SJCRH30 (cell line): ENCODE measurements around the gene PWWP2A. TPM values are rescaled to one million over a fixed set of nuclear protein-coding genes. Genes with fewer than 3 reads are reported as not detected.
"Not testable (repeated sequence)": the region's sequence is repeated elsewhere in the genome, so short reads cannot be mapped to it uniquely, and the experiment has no call there.

Experiments used
- DNase-seq, 2 experiments: peaks; one replicate each; pipeline ENCODE4 v3.0.0-alpha.2; 2015 to 2020
- H3K27ac ChIP-seq: fragments of 250-450 bp; sonication (Bioruptor Pico); 2 replicates; pipeline ENCODE4 v1.5.1; 2020; ENCODE audit warnings: mild to moderate bottlenecking, moderate library complexity
- H3K27me3 ChIP-seq: fragments of 250-450 bp; sonication (Bioruptor Pico); 2 replicates; pipeline ENCODE4 v1.5.1; 2020; ENCODE audit warnings: mild to moderate bottlenecking, moderate library complexity
- H3K36me3 ChIP-seq: fragments of 250-450 bp; sonication (Bioruptor Pico); 2 replicates; pipeline ENCODE4 v1.5.1; 2020; ENCODE audit warnings: mild to moderate bottlenecking, moderate library complexity
- H3K4me1 ChIP-seq: fragments of 250-450 bp; sonication (Bioruptor Pico); 2 replicates; pipeline ENCODE4 v1.5.1; 2020; ENCODE audit warnings: mild to moderate bottlenecking, moderate library complexity
- H3K4me3 ChIP-seq: fragments of 250-450 bp; sonication (Bioruptor Pico); 2 replicates; pipeline ENCODE4 v1.5.1; 2020; ENCODE audit warnings: mild to moderate bottlenecking, moderate library complexity
- H3K9me3 ChIP-seq: fragments of 250-450 bp; sonication (Bioruptor Pico); replicated peaks from 2 replicates; pipeline ENCODE4 v1.5.1; 2020; ENCODE audit warnings: mild to moderate bottlenecking, moderate library complexity
- total RNA-seq: library from RNA; depleted of rRNA; stranded (reverse); fragments of >200 nt; shearing (Covaris generic); gene quantifications from 2 replicates; pipeline ENCODE4 v1.2.3, GENCODE V29; 2014

The PWWP2A gene
- total RNA-seq, 1 experiment from 2014 or later, result 27.3 TPM

- no peak for DNase-seq
- no peaks in the 10 kb centered on the region for H3K36me3 ChIP-seq
- H3K27me3 ChIP-seq, result no peaks in the 10 kb centered on the region
- H3K27ac ChIP-seq, result no peak overlapping the region
- H3K4me1 ChIP-seq, result no peaks in the 10 kb centered on the region
- H3K4me3 ChIP-seq, result no peak overlapping the region
- H3K9me3 ChIP-seq, result no peaks in the 10 kb centered on the region
Observed at GRCh38 chr5:160152287-160152686, 33.0 kb upstream of the PWWP2A start.

GRCh38 chr5:160151017-160151416, 31.8 kb upstream of the PWWP2A start:
- Histone ChIP-seq H3K36me3 (no peaks in the 10 kb centered on the region), H3K27me3 (no peaks in the 10 kb centered on the region), H3K4me1 (no peaks in the 10 kb centered on the region), H3K4me3 (no peak overlapping the region), H3K9me3 (no peaks in the 10 kb centered on the region), H3K27ac (no peak overlapping the region)
- DNase-seq, result no peak

- H3K27me3 ChIP-seq, result no peaks in the 10 kb centered on the region
- no peaks in the 10 kb centered on the region for H3K4me1 ChIP-seq
Observed at GRCh38 chr5:160150381-160150780, 31.1 kb upstream of the PWWP2A start.

GRCh38 chr5:160144436-160144835, 25.2 kb upstream of the PWWP2A start:
- DNase-seq, H3K4me1 ChIP-seq, H3K4me3 ChIP-seq, H3K36me3 ChIP-seq, H3K27ac ChIP-seq, H3K9me3 ChIP-seq, H3K27me3 ChIP-seq: not testable (repeated sequence)

More at GRCh38 chr5:160150381-160150780, 31.1 kb upstream of the PWWP2A start:
- Histone ChIP-seq H3K9me3 (no peaks in the 10 kb centered on the region), H3K36me3 (no peaks in the 10 kb centered on the region), H3K27ac (no peak overlapping the region), H3K4me3 (no peak overlapping the region)
- DNase-seq, result no peak

- H3K36me3 ChIP-seq, result no peaks in the 10 kb centered on the region
- H3K27me3 ChIP-seq, result no peaks in the 10 kb centered on the region
- DNase-seq, result no peak
- no peaks in the 10 kb centered on the region for H3K9me3 ChIP-seq
- H3K4me3 ChIP-seq, result no peak overlapping the region
- H3K27ac ChIP-seq, result no peak overlapping the region
- H3K4me1 ChIP-seq, result no peaks in the 10 kb centered on the region
Observed at GRCh38 chr5:160134332-160134731, 15.1 kb upstream of the PWWP2A start.

- Histone ChIP-seq H3K27ac (no peak overlapping the region), H3K27me3 (no peaks in the 10 kb centered on the region), H3K9me3 (no peaks in the 10 kb centered on the region), H3K4me1 (no peaks in the 10 kb centered on the region), H3K36me3 (no peaks in the 10 kb centered on the region), H3K4me3 (peak overlapping the region; percentile 53; the same call in 1 of the 2 replicates)
- peak in 1 of 2 experiments; percentile 9 for DNase-seq
Observed at GRCh38 chr5:160133918-160134304, 14.7 kb upstream of the PWWP2A start.

- no peak overlapping the region; the same call in 1 of the 2 replicates for H3K27ac ChIP-seq
- H3K4me3 ChIP-seq, result peak overlapping the region; percentile 53
- DNase-seq, result peak; percentile 62 to 68
- no peaks in the 10 kb centered on the region for H3K27me3 ChIP-seq
- H3K4me1 ChIP-seq, result no peaks in the 10 kb centered on the region
- H3K9me3 ChIP-seq, result no peaks in the 10 kb centered on the region
- H3K36me3 ChIP-seq, result no peaks in the 10 kb centered on the region
Observed at GRCh38 chr5:160133071-160133917, 14.0 kb upstream of the PWWP2A start.

- no peak overlapping the region for H3K27ac ChIP-seq
- no peak for DNase-seq
- no peak overlapping the region for H3K4me3 ChIP-seq
- no peaks in the 10 kb centered on the region for H3K4me1 ChIP-seq
- H3K9me3 ChIP-seq, result no peaks in the 10 kb centered on the region
- H3K36me3 ChIP-seq, result no peaks in the 10 kb centered on the region
- no peaks in the 10 kb centered on the region for H3K27me3 ChIP-seq
Observed at GRCh38 chr5:160129841-160130240, 10.6 kb upstream of the PWWP2A start.

GRCh38 chr5:160128632-160129031, 9.4 kb upstream of the PWWP2A start:
- Histone ChIP-seq H3K36me3 (no peaks in the 10 kb centered on the region), H3K9me3 (no peaks in the 10 kb centered on the region), H3K27me3 (no peaks in the 10 kb centered on the region), H3K27ac (no peak overlapping the region), H3K4me1 (no peaks in the 10 kb centered on the region), H3K4me3 (no peak overlapping the region)
- no peak for DNase-seq

- peaks cover 4% of the 10 kb centered on the region; the same call in 1 of the 2 replicates for H3K4me1 ChIP-seq
- no peak for DNase-seq
- no peak overlapping the region for H3K27ac ChIP-seq
- no peaks in the 10 kb centered on the region for H3K9me3 ChIP-seq
- H3K4me3 ChIP-seq, result peak overlapping the region; percentile 14
- no peaks in the 10 kb centered on the region for H3K27me3 ChIP-seq
- peaks cover 17% of the 10 kb centered on the region for H3K36me3 ChIP-seq
Observed at GRCh38 chr5:160119905-160120266, 636 bp upstream of the PWWP2A start.

- H3K4me1 ChIP-seq, result peaks cover 4% of the 10 kb centered on the region; the same call in 1 of the 2 replicates
- H3K27me3 ChIP-seq, result no peaks in the 10 kb centered on the region
- DNase-seq, result peak in 1 of 2 experiments; percentile 22
- peaks cover 23% of the 10 kb centered on the region for H3K36me3 ChIP-seq
- H3K27ac ChIP-seq, result peak overlapping the region; percentile 79
- H3K9me3 ChIP-seq, result no peaks in the 10 kb centered on the region
- peak overlapping the region; percentile 91 for H3K4me3 ChIP-seq
Observed at GRCh38 chr5:160118349-160119141, 705 bp downstream of the PWWP2A start.

- Histone ChIP-seq H3K27me3 (no peaks in the 10 kb centered on the region), H3K4me3 (no peak overlapping the region), H3K4me1 (peaks cover 4% of the 10 kb centered on the region; the same call in 1 of the 2 replicates), H3K9me3 (no peaks in the 10 kb centered on the region), H3K27ac (no peak overlapping the region), H3K36me3 (peaks cover 35% of the 10 kb centered on the region)
- no peak for DNase-seq
Observed at GRCh38 chr5:160116991-160117390, 2.3 kb downstream of the PWWP2A start.

GRCh38 chr5:160108124-160108523, 11.1 kb downstream of the PWWP2A start:
- 0 out of 2 replicates have a peak, but pooled peaks cover 3% of the 10 kb centered on the region for H3K27me3 ChIP-seq
- H3K9me3 ChIP-seq, result no peaks in the 10 kb centered on the region
- peaks cover 36% of the 10 kb centered on the region for H3K36me3 ChIP-seq
- no peak for DNase-seq
- H3K4me1 ChIP-seq, result no peaks in the 10 kb centered on the region
- no peak overlapping the region for H3K27ac ChIP-seq
- no peak overlapping the region for H3K4me3 ChIP-seq

- Histone ChIP-seq H3K36me3 (peaks cover 37% of the 10 kb centered on the region), H3K9me3 (no peaks in the 10 kb centered on the region), H3K27ac (no peak overlapping the region), H3K4me1 (no peaks in the 10 kb centered on the region), H3K27me3 (0 out of 2 replicates have a peak, but pooled peaks cover 3% of the 10 kb centered on the region), H3K4me3 (no peak overlapping the region)
- no peak for DNase-seq
Observed at GRCh38 chr5:160105686-160106360, 13.4 kb downstream of the PWWP2A start.

GRCh38 chr5:160097991-160098390, 21.3 kb downstream of the PWWP2A start:
- no peaks in the 10 kb centered on the region for H3K9me3 ChIP-seq
- no peaks in the 10 kb centered on the region for H3K4me1 ChIP-seq
- no peak for DNase-seq
- peaks cover 29% of the 10 kb centered on the region for H3K36me3 ChIP-seq
- no peak overlapping the region for H3K4me3 ChIP-seq
- no peaks in the 10 kb centered on the region for H3K27me3 ChIP-seq
- H3K27ac ChIP-seq, result no peak overlapping the region
